Measurements from ENCODE around the gene SH3BP2. TPM values are rescaled to one million over a fixed set of nuclear protein-coding genes. Genes with fewer than 3 reads are reported as not detected.
A peak's percentile ranks its signal among the peaks of the same experiment; 100 is the strongest.

SH3BP2 gene
- total and polyA plus RNA-seq, 7 experiments from 2014 or later = 5.9 to 269 (median 23.1) TPM

DNA sequence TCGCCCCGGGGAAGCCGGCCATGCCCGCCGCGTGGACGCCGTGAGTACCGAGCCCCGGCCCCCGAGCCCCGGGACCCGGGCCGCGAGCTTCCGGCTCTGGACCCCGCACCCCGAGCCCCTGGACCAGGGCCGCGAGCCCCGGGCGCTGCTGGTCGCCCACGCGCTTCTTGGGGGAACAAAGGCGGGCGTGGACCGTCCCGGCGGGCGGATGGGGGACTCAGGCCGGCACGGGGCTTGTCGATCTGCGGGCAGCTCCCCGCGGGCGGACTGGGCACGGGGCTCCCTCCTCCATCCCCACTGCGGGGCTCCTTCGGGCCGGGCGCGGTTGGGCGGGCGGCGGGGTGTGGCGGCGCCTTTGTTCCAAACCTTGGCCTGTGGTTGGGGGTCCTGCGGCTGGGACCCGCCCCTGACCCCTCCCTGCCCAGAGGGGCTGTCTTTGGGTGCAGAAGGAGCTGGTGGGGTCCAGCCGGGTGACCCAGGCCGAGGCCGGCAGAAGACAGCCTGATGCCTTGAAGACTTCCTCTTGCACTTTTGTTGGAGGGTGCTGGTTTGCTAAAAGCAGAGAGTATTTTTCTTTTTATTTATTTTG lies 25.6 kb downstream of the SH3BP2 start:
- Histone ChIP-seq H3K27ac (ENCODE audit: low read depth, low read length) (peak overlapping the region; percentile 55), H3K4me3 (ENCODE audit: low read length) (no peak overlapping the region), H3K4me1 (ENCODE audit: control insufficient read depth in 2 of 2, insufficient read depth in 2 of 2, low read length in 2 of 2) (peaks cover 36 to 54% of the 10 kb centered on the region in 2 donors), H3K27me3 (ENCODE audit: control insufficient read depth in 2 of 2, insufficient read depth in 2 of 2, low read length in 2 of 2) (no peaks in the 10 kb centered on the region), H3K9me3 (ENCODE audit: control insufficient read depth in 2 of 3, low read length in 3 of 3) (no peaks in the 10 kb centered on the region), H3K36me3 (ENCODE audit: control insufficient read depth in 2 of 3, insufficient read depth in 3 of 3, low read length in 3 of 3) (peaks cover 3 to 26% (median 10%) of the 10 kb centered on the region in 3 experiments)
- H3K27me3 Mint-ChIP-seq = no peaks in the 10 kb centered on the region
- ATAC-seq = no peak
- intact Hi-C loops (cut with micrococcal nuclease) = loop anchor here in 1 of 2 donors (1.0 kb wide), 1 partner anchor 20 kb away; no protein-coding TSS in a partner anchor
- peaks cover 0 to 27% (median 0%) of the 10 kb centered on the region in 5 donors for H3K36me3 Mint-ChIP-seq
- H3K27ac Mint-ChIP-seq = peak overlapping the region in 4 of 9 donors; percentile 49 to 87 (median 69)
- H3K4me1 Mint-ChIP-seq = peaks cover 39 to 61% (median 54%) of the 10 kb centered on the region in 7 donors
- DNase-seq = no peak
- no peaks in the 10 kb centered on the region for H3K9me3 Mint-ChIP-seq
- peak overlapping the region in 9 of 10 donors; percentile 53 to 82 (median 73) for H3K4me3 Mint-ChIP-seq
- CTCF ChIA-PET = interaction anchor here (0.6 kb wide), 1 partner anchor 220 kb away, joined by 3 read pairs; no protein-coding TSS in a partner anchor
- POLR2A ChIA-PET = interaction anchor here (1.3 to 12.2 kb wide), 4 partner anchors 19 to 117 kb away, joined by 4 to 100 read pairs (median 8); no protein-coding TSS in a partner anchor

DNA sequence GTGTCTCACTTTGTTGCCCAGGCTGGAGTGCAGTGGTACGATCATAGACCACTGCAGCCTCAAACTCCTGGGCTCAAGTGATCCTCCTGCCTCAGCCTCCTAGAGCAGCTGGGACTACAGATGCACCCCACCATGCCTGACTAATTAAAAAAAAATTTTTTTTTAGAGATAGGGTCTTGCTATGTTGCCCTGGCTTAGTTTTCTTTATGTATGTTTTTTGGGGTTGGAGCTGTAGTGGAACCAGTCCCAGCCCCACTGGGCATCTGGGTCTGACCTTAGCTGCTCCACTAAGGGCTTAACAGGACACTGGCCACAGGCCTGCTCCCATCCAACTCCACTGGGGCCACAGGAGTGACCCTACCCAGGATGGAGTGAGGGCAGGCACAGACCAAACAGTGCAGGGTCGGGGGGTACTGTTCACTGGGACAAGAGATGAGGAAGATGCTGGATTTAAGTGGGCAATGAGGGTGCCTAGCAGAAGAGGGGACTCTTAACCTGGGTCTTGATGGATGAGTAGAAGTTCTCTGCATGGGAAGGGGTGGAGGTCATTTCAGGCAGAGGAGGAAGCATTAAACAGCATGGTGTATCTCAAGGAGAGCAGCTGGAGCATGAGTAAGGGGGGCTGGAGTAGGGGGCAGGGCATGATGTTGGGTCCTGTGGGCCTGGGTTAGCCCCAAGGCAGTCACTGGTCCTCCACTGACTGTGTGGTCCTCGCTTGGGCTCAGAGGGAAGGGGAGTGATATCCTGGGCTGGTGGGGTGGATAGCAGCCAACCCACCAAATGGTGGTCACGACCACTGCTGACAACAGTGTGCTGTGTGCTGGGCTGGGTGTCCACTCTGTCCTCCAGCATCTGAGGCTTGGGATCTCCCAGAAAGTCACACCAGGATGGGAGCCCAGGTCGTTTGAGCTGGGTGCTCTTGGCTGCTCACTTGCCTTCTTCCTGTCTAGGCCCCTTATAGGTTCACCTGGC lies 26.6 kb downstream of the SH3BP2 start:
- peaks cover 4 to 37% (median 10%) of the 10 kb centered on the region in 3 experiments for H3K36me3 ChIP-seq (ENCODE audit: control insufficient read depth in 2 of 3, insufficient read depth in 3 of 3, low read length in 3 of 3)
- Mint-ChIP-seq H3K9me3 (no peaks in the 10 kb centered on the region), H3K4me1 (peaks cover 28 to 50% (median 43%) of the 10 kb centered on the region in 7 donors), H3K4me3 (peak overlapping the region in 9 of 10 donors; percentile 53 to 83 (median 73)), H3K27ac (peak overlapping the region in 8 of 9 donors; percentile 44 to 92 (median 83)), H3K36me3 (peaks cover 0 to 24% (median 0%) of the 10 kb centered on the region in 5 donors), H3K27me3 (no peaks in the 10 kb centered on the region)
- no peaks in the 10 kb centered on the region for H3K27me3 ChIP-seq (ENCODE audit: control insufficient read depth in 2 of 2, insufficient read depth in 2 of 2, low read length in 2 of 2)
- no peaks in the 10 kb centered on the region for H3K9me3 ChIP-seq (ENCODE audit: control insufficient read depth in 2 of 3, low read length in 3 of 3)
- ChIA-PET CTCF (interaction anchor here (0.6 to 1.2 kb wide), 2 partner anchors 8 to 106 kb away, joined by 3 read pairs; no protein-coding TSS in a partner anchor), POLR2A (interaction anchor here (0.5 to 12.2 kb wide), 5 partner anchors 18 to 116 kb away, joined by 3 to 100 read pairs (median 4); no protein-coding TSS in a partner anchor)
- H3K27ac ChIP-seq (ENCODE audit: low read depth, low read length) = no peak overlapping the region
- H3K4me1 ChIP-seq (ENCODE audit: control insufficient read depth in 2 of 2, insufficient read depth in 2 of 2, low read length in 2 of 2) = peaks cover 26 to 44% of the 10 kb centered on the region in 2 donors
- no peak for ATAC-seq
- intact Hi-C loops (cut with micrococcal nuclease) = no loop called here
- no peak overlapping the region for H3K4me3 ChIP-seq (ENCODE audit: low read length)
- no peak for DNase-seq

DNA sequence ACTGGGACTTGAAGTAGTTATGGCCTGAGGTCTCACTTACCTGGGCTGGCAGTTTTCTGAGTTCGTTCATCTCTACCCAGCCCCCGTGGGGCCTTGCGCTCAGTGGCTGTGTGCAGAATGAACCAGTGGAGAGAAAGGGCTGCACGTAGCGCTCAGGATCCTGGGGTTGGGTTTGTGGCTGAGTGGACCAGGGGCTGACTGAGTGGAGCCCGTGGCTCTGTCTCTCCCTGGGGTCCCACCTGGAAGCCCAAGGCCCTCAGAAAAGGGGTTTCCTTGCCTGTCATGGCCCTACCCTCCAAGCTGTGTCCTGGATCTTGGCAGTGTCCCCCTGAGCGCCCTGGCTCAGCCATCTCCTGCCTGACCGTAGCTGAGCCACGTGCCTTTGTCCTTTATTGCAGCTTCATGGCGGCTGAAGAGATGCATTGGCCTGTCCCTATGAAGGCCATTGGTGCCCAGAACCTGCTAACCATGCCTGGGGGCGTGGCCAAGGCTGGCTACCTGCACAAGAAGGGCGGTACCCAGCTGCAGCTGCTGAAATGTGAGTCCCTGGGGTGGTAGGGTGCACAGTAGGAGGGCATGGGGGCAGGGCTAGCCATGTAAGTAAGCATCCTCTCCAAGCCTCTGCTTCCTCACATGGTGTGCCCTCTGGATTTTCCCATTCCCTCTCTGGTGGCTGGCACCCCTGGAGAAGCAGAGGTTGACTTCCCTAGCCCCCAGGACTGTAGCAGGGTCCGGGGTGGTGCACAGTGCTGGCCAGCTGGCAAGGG lies 27.5 kb downstream of the SH3BP2 start:
- H3K9me3 Mint-ChIP-seq = no peaks in the 10 kb centered on the region
- H3K27me3 Mint-ChIP-seq = no peaks in the 10 kb centered on the region
- ATAC-seq (no peak), DNase-seq (no peak)
- peaks cover 0 to 25% (median 3%) of the 10 kb centered on the region in 5 donors for H3K36me3 Mint-ChIP-seq
- ChIA-PET CTCF (interaction anchor here (1.2 kb wide), 1 partner anchor 9 kb away, joined by 3 read pairs; no protein-coding TSS in a partner anchor), POLR2A (interaction anchor here (1.2 to 12.2 kb wide), 2 partner anchors 17 to 23 kb away, joined by 4 to 100 read pairs; partner anchors contain the start of gene ADD1)
- H3K9me3 ChIP-seq (ENCODE audit: control insufficient read depth in 2 of 3, low read length in 3 of 3) = no peaks in the 10 kb centered on the region
- H3K4me3 ChIP-seq (ENCODE audit: low read length) = no peak overlapping the region
- peak overlapping the region in 5 of 10 donors; percentile 53 to 76 (median 70) for H3K4me3 Mint-ChIP-seq
- peaks cover 18 to 35% of the 10 kb centered on the region in 2 donors for H3K4me1 ChIP-seq (ENCODE audit: control insufficient read depth in 2 of 2, insufficient read depth in 2 of 2, low read length in 2 of 2)
- peaks cover 4 to 45% (median 10%) of the 10 kb centered on the region in 3 experiments for H3K36me3 ChIP-seq (ENCODE audit: control insufficient read depth in 2 of 3, insufficient read depth in 3 of 3, low read length in 3 of 3)
- intact Hi-C loops (cut with micrococcal nuclease) = no loop called here
- H3K27ac ChIP-seq (ENCODE audit: low read depth, low read length) = no peak overlapping the region
- peak overlapping the region in 6 of 9 donors; percentile 49 to 89 (median 83) for H3K27ac Mint-ChIP-seq
- peaks cover 29 to 42% (median 34%) of the 10 kb centered on the region in 7 donors for H3K4me1 Mint-ChIP-seq
- H3K27me3 ChIP-seq (ENCODE audit: control insufficient read depth in 2 of 2, insufficient read depth in 2 of 2, low read length in 2 of 2) = no peaks in the 10 kb centered on the region

DNA sequence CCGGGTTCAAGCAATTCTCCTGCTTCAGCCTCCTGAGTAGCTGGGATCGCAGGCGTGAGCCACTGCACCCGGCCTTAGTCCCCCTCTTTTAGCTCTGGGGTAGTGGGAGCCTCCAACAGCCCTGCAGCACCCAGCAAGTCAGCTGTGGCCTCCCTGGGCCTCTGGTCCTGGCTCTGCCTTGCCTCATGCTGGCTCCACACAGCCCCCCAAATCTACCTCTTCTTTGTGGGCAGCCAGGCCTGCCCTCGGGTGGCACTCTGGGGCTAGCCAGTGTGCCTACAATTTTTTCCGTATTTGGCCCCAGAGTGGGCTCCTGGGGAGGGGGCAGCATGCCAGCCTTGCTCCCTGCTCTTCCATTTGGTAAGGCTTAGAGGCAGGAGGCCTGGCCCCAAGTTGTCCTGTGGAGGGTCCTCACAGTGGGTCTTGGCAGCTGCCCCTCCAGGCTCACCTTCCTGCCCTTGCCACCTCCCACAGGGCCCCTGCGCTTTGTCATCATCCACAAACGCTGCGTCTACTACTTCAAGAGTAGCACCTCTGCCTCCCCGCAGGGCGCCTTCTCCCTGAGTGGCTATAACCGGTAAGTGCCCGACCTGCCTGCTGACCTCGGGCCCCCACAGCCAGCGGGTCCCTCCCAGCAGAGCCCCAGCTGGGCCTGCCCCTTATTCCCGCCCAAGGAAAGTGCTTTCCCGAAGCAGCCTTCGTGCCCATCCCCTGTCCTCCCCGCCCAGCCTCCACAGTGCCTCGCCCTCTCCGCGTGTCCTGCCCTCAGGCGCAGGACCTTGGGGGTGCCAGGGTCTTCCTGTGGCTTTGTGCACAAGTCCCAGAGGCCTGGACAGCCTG lies 29.8 kb downstream of the SH3BP2 start:
- intact Hi-C loops (cut with micrococcal nuclease) = no loop called here
- H3K27ac Mint-ChIP-seq = peak overlapping the region in 3 of 9 donors; percentile 8 to 42 (median 17)
- no peak overlapping the region for H3K4me3 ChIP-seq (ENCODE audit: low read length)
- peaks cover 0 to 3% (median 0%) of the 10 kb centered on the region in 11 donors for H3K9me3 Mint-ChIP-seq
- POLR2A ChIA-PET = interaction anchor here (1.1 kb wide), 1 partner anchor 11 kb away, joined by 3 read pairs; no protein-coding TSS in a partner anchor
- H3K27me3 Mint-ChIP-seq = no peaks in the 10 kb centered on the region
- peaks cover 11 to 24% (median 18%) of the 10 kb centered on the region in 7 donors for H3K4me1 Mint-ChIP-seq
- H3K36me3 Mint-ChIP-seq = peaks cover 3 to 24% (median 12%) of the 10 kb centered on the region in 5 donors
- DNase-seq (no peak), ATAC-seq (no peak)
- peaks cover 4 to 61% (median 10%) of the 10 kb centered on the region in 3 experiments for H3K36me3 ChIP-seq (ENCODE audit: control insufficient read depth in 2 of 3, insufficient read depth in 3 of 3, low read length in 3 of 3)
- H3K4me3 Mint-ChIP-seq = no peak overlapping the region
- CTCF ChIA-PET = no interaction called here
- peaks cover 3 to 12% of the 10 kb centered on the region in 2 donors for H3K4me1 ChIP-seq (ENCODE audit: control insufficient read depth in 2 of 2, insufficient read depth in 2 of 2, low read length in 2 of 2)
- H3K9me3 ChIP-seq (ENCODE audit: control insufficient read depth in 2 of 3, low read length in 3 of 3) = no peaks in the 10 kb centered on the region
- H3K27ac ChIP-seq (ENCODE audit: low read depth, low read length) = peak overlapping the region; percentile 11
- H3K27me3 ChIP-seq (ENCODE audit: control insufficient read depth in 2 of 2, insufficient read depth in 2 of 2, low read length in 2 of 2) = no peaks in the 10 kb centered on the region

DNA sequence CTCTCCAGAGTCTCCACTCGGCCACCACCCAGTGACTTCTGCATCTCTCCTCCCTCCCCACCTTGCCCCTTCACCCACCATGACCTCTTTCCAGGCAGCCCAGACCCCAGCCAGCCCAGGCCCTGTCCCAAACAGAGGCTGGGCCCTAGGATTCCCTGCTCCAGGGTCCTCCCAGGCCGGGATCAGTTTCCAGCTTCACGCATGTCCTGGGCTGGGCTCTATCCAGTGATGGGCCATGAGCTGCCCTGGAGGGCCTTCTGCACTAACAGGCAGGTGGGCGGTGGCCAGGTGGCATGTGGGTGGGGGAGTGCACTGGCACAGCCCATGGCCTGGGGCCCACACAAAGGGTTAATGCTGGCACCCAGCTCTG lies 30.4 kb downstream of the SH3BP2 start:
- POLR2A ChIA-PET = interaction anchor here (1.1 kb wide), 1 partner anchor 11 kb away, joined by 3 read pairs; no protein-coding TSS in a partner anchor
- no peaks in the 10 kb centered on the region for H3K9me3 ChIP-seq (ENCODE audit: control insufficient read depth in 2 of 3, low read length in 3 of 3)
- ATAC-seq (no peak), DNase-seq (no peak)
- no peaks in the 10 kb centered on the region for H3K27me3 Mint-ChIP-seq
- peaks cover 11 to 24% (median 18%) of the 10 kb centered on the region in 7 donors for H3K4me1 Mint-ChIP-seq
- H3K9me3 Mint-ChIP-seq = peaks cover 0 to 3% (median 0%) of the 10 kb centered on the region in 11 donors
- H3K4me3 ChIP-seq (ENCODE audit: low read length) = no peak overlapping the region
- peaks cover 3 to 24% (median 12%) of the 10 kb centered on the region in 5 donors for H3K36me3 Mint-ChIP-seq
- no peak overlapping the region for H3K4me3 Mint-ChIP-seq
- no peaks in the 10 kb centered on the region for H3K27me3 ChIP-seq (ENCODE audit: control insufficient read depth in 2 of 2, insufficient read depth in 2 of 2, low read length in 2 of 2)
- intact Hi-C loops (cut with micrococcal nuclease) = no loop called here
- peak overlapping the region; percentile 11 for H3K27ac ChIP-seq (ENCODE audit: low read depth, low read length)
- H3K27ac Mint-ChIP-seq = peak overlapping the region in 1 of 9 donors; percentile 42
- CTCF ChIA-PET = interaction anchor here (0.5 kb wide), 1 partner anchor 1002 kb away, joined by 3 read pairs; no protein-coding TSS in a partner anchor
- H3K4me1 ChIP-seq (ENCODE audit: control insufficient read depth in 2 of 2, insufficient read depth in 2 of 2, low read length in 2 of 2) = peaks cover 0 to 11% of the 10 kb centered on the region in 2 donors
- peaks cover 9 to 67% (median 10%) of the 10 kb centered on the region in 3 experiments for H3K36me3 ChIP-seq (ENCODE audit: control insufficient read depth in 2 of 3, insufficient read depth in 3 of 3, low read length in 3 of 3)

All from naive thymus-derived CD4-positive, alpha-beta T cell (primary cell).